ENCODE data around the gene MFAP3L. TPM values are rescaled to one million over a fixed set of nuclear protein-coding genes. Genes with fewer than 3 reads are reported as not detected.

Gene MFAP3L
- total RNA-seq, 1 experiment from 2014 or later: 5.1 TPM

GRCh38 chr4:170001745-170002267 lies 24.4 kb downstream of the MFAP3L start:
- peaks cover 8% of the 10 kb centered on the region; the same call in 1 of the 2 replicates for H3K4me1 ChIP-seq (ENCODE audit: insufficient read depth, low read length)
- no peaks in the 10 kb centered on the region for H3K27me3 ChIP-seq (ENCODE audit: insufficient read depth, low read length)
- H3K23ac ChIP-seq (ENCODE audit: insufficient read length, low read depth, low read length): no peak overlapping the region
- Mint-ChIP-seq H3K27me3 (ENCODE audit: low read depth) (no peaks in the 10 kb centered on the region; the same call in 1 of the 2 replicates), H3K36me3 (ENCODE audit: insufficient read depth in 1 of 3, low read depth in 3 of 3) (no peaks in the 10 kb centered on the region), H3K4me3 (no peak overlapping the region), H3K27ac (peak overlapping the region in 1 of 3 experiments; percentile 10; a peak in 1 of 7 replicates), H3K4me1 (peaks cover 12 to 16% of the 10 kb centered on the region in 2 experiments), H3K9me3 (no peaks in the 10 kb centered on the region)
- no peak overlapping the region for H2BK12ac ChIP-seq (ENCODE audit: insufficient read length, low read depth, low read length)
- no peak for TF ChIP-seq CTCF (conservative IDR thresholded peaks at IDR 0.05)
- H4K8ac ChIP-seq (replicated peaks; ENCODE audit: insufficient read length, low read depth, low read length): no peak overlapping the region
- no peak overlapping the region for H4K5ac ChIP-seq (ENCODE audit: insufficient read length, low read depth, low read length)
- no peak overlapping the region for H3K9ac ChIP-seq (ENCODE audit: extremely low read depth, insufficient read length, low read length)
- no peak for DNase-seq
- H2AFZ ChIP-seq (ENCODE audit: low read length): no peak overlapping the region
- no peak overlapping the region for H3T11ph ChIP-seq (ENCODE audit: low read length)
- no peak overlapping the region for H3K4me2 ChIP-seq (ENCODE audit: insufficient read depth, insufficient read length, low read length)
- H2BK20ac ChIP-seq (ENCODE audit: low read depth, low read length, poor library complexity, severe bottlenecking): no peak overlapping the region
- H2AK5ac ChIP-seq (ENCODE audit: insufficient read length, low read length): no peak overlapping the region
- H3K18ac ChIP-seq (ENCODE audit: insufficient read length, low read depth, low read length): no peak overlapping the region
- H3K79me1 ChIP-seq (ENCODE audit: insufficient read depth, low read depth, low read length, poor library complexity, severe bottlenecking): no peaks in the 10 kb centered on the region
- H3K79me2 ChIP-seq (ENCODE audit: insufficient read depth, low read length): no peaks in the 10 kb centered on the region
- no CpG with 5 or more reads among the region's 5 CpGs for whole genome bisulfite sequencing (ENCODE audit: extremely low coverage, insufficient read length, low lambda C conversion rate)
- no peaks in the 10 kb centered on the region for H3K9me3 ChIP-seq (ENCODE audit: control insufficient read depth, low read depth, low read length)
- no peak overlapping the region for H3K27ac ChIP-seq (ENCODE audit: insufficient read length, low read depth, low read length)
- H3K23me2 ChIP-seq (ENCODE audit: insufficient read length, low read depth, low read length, poor library complexity, severe bottlenecking): no peaks in the 10 kb centered on the region
- H2BK120ac ChIP-seq (ENCODE audit: low read depth, low read length, poor library complexity, severe bottlenecking): no peak overlapping the region
- H2BK5ac ChIP-seq (ENCODE audit: insufficient read length, low read length): no peak overlapping the region
- no peak overlapping the region for H3K56ac ChIP-seq (ENCODE audit: insufficient read length, low read depth, low read length)
- no peak overlapping the region for H3K4ac ChIP-seq (ENCODE audit: low read depth, low read length)
- H3K14ac ChIP-seq (ENCODE audit: insufficient read depth, low read length): no peak overlapping the region
- H2BK15ac ChIP-seq (ENCODE audit: low read depth, low read length): no peak overlapping the region
- H4K91ac ChIP-seq (ENCODE audit: insufficient read length, low read depth, low read length): no peak overlapping the region
- H4K20me1 ChIP-seq (ENCODE audit: control insufficient read depth, insufficient read depth, insufficient read length): no peaks in the 10 kb centered on the region

Measured in H9 (cell line).